ENCODE results near the gene RALGPS1.

The RALGPS1 gene

GRCh38 chr9:126907058-126907457, 7.5 kb upstream of the RALGPS1 start:
- no peaks in the 10 kb centered on the region for H3K4me1 ChIP-seq (ENCODE audit: control insufficient read depth, low read length)
- no peaks in the 10 kb centered on the region for H3K9me2 ChIP-seq (replicated peaks; ENCODE audit: control insufficient read depth, low read length)
- H3K27ac ChIP-seq (ENCODE audit: low read depth, low read length), result no peak overlapping the region
- H3K9me3 ChIP-seq (ENCODE audit: control insufficient read depth, insufficient read depth, low read length), result no peaks in the 10 kb centered on the region
- no peak for TF ChIP-seq EZH2phosphoT487 (IDR thresholded peaks at IDR 0.05; ENCODE audit: borderline replicate concordance, low read length)
- TF ChIP-seq, protein P1, sequence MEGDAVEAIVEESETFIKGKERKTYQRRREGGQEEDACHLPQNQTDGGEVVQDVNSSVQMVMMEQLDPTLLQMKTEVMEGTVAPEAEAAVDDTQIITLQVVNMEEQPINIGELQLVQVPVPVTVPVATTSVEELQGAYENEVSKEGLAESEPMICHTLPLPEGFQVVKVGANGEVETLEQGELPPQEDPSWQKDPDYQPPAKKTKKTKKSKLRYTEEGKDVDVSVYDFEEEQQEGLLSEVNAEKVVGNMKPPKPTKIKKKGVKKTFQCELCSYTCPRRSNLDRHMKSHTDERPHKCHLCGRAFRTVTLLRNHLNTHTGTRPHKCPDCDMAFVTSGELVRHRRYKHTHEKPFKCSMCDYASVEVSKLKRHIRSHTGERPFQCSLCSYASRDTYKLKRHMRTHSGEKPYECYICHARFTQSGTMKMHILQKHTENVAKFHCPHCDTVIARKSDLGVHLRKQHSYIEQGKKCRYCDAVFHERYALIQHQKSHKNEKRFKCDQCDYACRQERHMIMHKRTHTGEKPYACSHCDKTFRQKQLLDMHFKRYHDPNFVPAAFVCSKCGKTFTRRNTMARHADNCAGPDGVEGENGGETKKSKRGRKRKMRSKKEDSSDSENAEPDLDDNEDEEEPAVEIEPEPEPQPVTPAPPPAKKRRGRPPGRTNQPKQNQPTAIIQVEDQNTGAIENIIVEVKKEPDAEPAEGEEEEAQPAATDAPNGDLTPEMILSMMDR (IDR thresholded peaks at IDR 0.05; ENCODE audit: low read depth, low read length, poor library complexity, severe bottlenecking), result no peak
- no peaks in the 10 kb centered on the region for H3K79me2 ChIP-seq (ENCODE audit: control insufficient read depth, low read length)
- no peaks in the 10 kb centered on the region for H3F3A ChIP-seq (ENCODE audit: control insufficient read depth, insufficient read depth)
- no peaks in the 10 kb centered on the region for H3K36me3 ChIP-seq (ENCODE audit: control insufficient read depth, low read length)
- H3K4me2 ChIP-seq (ENCODE audit: low read length), result no peak overlapping the region
- H4K20me1 ChIP-seq (ENCODE audit: control insufficient read depth, insufficient read depth, low read depth, low read length), result no peaks in the 10 kb centered on the region
- H3K4me3 ChIP-seq (ENCODE audit: low read length), result no peak overlapping the region
- peaks cover 22% of the 10 kb centered on the region for H3K27me3 ChIP-seq (ENCODE audit: control insufficient read depth, low read length)

DNA sequence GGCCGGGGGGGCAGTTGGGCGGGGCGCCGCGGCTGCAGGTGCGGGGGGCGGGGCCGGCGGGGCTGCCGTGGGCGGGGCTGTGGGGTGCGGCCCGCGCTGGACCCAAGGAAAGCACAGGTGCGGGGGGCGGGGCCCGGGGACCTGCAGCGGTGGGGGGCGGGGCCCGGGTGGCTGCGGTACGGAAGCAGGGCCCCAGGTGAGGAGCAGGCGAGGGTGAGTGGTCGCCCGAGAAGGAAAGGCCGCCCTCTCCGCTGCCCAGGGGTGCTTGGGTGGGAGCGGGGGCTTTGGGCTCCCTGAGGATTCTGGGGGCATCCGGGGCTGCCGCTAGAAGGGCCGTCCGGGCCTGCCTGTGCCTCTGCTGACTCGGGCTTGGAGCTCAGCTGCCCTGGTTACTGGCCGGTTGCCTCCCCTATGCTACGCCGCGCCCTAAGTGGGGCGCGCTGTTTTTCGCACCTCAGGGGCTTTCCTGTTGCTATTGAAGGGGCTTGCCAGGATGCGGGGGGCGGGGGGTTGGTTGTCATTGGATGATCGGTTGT, 767 bp downstream of the RALGPS1 start:
- Histone ChIP-seq H3K27me3 (ENCODE audit: control insufficient read depth, low read length) (peaks cover 11% of the 10 kb centered on the region; the same call in 1 of the 2 replicates), H3K4me1 (ENCODE audit: control insufficient read depth, low read length) (peaks cover 12% of the 10 kb centered on the region), H3K27ac (ENCODE audit: low read depth, low read length) (no peak overlapping the region), H3K9me2 (replicated peaks; ENCODE audit: control insufficient read depth, low read length) (no peaks in the 10 kb centered on the region), H3K79me2 (ENCODE audit: control insufficient read depth, low read length) (no peaks in the 10 kb centered on the region), H3K9me3 (ENCODE audit: control insufficient read depth, insufficient read depth, low read length) (no peaks in the 10 kb centered on the region), H4K20me1 (ENCODE audit: control insufficient read depth, insufficient read depth, low read depth, low read length) (peaks cover 6% of the 10 kb centered on the region; the same call in 1 of the 2 replicates), H3K4me2 (ENCODE audit: low read length) (peak overlapping the region; percentile 71), H3K4me3 (ENCODE audit: low read length) (peak overlapping the region; percentile 68), H3K36me3 (ENCODE audit: control insufficient read depth, low read length) (no peaks in the 10 kb centered on the region), H3F3A (ENCODE audit: control insufficient read depth, insufficient read depth) (no peaks in the 10 kb centered on the region)
- no peak for TF ChIP-seq EZH2phosphoT487 (IDR thresholded peaks at IDR 0.05; ENCODE audit: borderline replicate concordance, low read length)
- TF ChIP-seq, protein P1 (IDR thresholded peaks at IDR 0.05; ENCODE audit: low read depth, low read length, poor library complexity, severe bottlenecking), result no peak

DNA sequence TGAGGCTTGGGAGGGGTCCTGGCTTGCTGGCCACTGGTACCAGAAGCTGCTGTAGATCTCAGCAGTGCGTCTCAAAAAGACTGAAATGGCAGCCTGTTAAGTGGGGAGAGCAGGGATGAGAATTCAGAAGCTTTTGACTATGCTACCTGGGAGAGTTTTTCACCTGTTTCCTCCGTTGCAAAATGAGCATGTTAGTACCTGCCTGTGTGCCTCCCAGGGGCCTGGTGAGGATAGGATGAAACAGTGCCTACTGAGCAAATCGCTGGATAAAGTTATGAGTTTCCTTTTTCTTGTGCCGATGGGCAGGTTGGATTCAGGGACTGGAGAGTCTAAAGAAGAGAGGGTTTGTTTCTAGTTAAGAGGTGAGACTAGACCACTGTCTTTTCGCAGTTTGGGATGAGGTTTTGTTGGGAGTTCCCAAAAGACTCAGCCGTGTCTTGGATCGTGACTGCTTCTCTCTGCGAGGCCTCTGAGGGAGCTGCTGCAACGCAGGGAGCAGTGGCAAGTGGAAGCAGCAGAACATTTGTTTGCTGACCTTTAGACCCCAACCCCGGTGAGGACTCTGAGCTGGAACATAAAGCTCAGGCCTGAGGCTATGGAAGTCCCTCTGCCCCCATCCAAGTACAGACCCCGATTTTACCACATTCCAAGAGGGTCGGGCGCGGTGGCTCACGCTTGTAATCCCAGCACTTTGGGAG, 1.4 kb downstream of the RALGPS1 start:
- H4K20me1 ChIP-seq (ENCODE audit: control insufficient read depth, insufficient read depth, low read depth, low read length), result peaks cover 6% of the 10 kb centered on the region; the same call in 1 of the 2 replicates
- peak overlapping the region; percentile 68 for H3K4me3 ChIP-seq (ENCODE audit: low read length)
- H3K27ac ChIP-seq (ENCODE audit: low read depth, low read length), result no peak overlapping the region

More for the DNA sequence above, 1.4 kb downstream of the RALGPS1 start:
- peaks cover 11% of the 10 kb centered on the region; the same call in 1 of the 2 replicates for H3K27me3 ChIP-seq (ENCODE audit: control insufficient read depth, low read length)
- H3K9me3 ChIP-seq (ENCODE audit: control insufficient read depth, insufficient read depth, low read length), result no peaks in the 10 kb centered on the region
- peaks cover 12% of the 10 kb centered on the region for H3K4me1 ChIP-seq (ENCODE audit: control insufficient read depth, low read length)
- TF ChIP-seq, protein P1 (IDR thresholded peaks at IDR 0.05; ENCODE audit: low read depth, low read length, poor library complexity, severe bottlenecking), result no peak
- TF ChIP-seq EZH2phosphoT487 (IDR thresholded peaks at IDR 0.05; ENCODE audit: borderline replicate concordance, low read length), result no peak
- H3K36me3 ChIP-seq (ENCODE audit: control insufficient read depth, low read length), result no peaks in the 10 kb centered on the region
- peak overlapping the region; percentile 71 for H3K4me2 ChIP-seq (ENCODE audit: low read length)
- H3K9me2 ChIP-seq (replicated peaks; ENCODE audit: control insufficient read depth, low read length), result no peaks in the 10 kb centered on the region
- no peaks in the 10 kb centered on the region for H3F3A ChIP-seq (ENCODE audit: control insufficient read depth, insufficient read depth)
- no peaks in the 10 kb centered on the region for H3K79me2 ChIP-seq (ENCODE audit: control insufficient read depth, low read length)

Measured in DOHH2 (cell line).